ENCODE data around the gene ETV6. TPM values are rescaled to one million over a fixed set of nuclear protein-coding genes. Genes with fewer than 3 reads are reported as not detected.

Gene ETV6
- total and polyA plus RNA-seq, 9 of the 15 experiments (the other 6 are each of a cell fraction or from before 2014, with no cell fraction given): 0.81 to 12.7 (median 4.1) TPM

DNA sequence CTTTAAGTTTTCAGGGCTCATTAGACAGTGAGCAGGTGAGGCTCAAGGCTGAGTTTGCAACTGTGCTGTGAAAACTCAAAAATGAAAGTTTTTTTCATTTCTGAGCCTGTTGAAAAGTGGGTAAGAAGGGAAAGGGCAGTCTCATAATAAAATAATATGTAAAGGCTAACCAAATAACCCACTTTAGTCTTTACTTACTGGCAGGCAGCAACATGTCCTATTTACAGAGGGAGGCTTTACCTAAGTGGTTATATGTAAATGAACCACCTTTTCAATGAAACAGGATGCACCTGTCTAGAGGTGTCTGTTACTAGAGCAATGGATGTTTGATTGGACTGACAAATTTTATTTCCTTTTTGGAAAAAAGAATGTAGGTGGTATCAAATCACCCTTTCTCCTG lies 158.0 kb downstream of the ETV6 start (continued):
- TF ChIP-seq EP300 (IDR thresholded peaks at IDR 0.05; ENCODE audit: low read length) (no peak), KLF16 (IDR thresholded peaks at IDR 0.05) (no peak), ZNF23 (CRISPR knock-in tag; IDR thresholded peaks at IDR 0.05) (no peak), SIN3B (IDR thresholded peaks at IDR 0.05; ENCODE audit: low read depth) (no peak)
- TF ChIP-seq, protein P1, sequence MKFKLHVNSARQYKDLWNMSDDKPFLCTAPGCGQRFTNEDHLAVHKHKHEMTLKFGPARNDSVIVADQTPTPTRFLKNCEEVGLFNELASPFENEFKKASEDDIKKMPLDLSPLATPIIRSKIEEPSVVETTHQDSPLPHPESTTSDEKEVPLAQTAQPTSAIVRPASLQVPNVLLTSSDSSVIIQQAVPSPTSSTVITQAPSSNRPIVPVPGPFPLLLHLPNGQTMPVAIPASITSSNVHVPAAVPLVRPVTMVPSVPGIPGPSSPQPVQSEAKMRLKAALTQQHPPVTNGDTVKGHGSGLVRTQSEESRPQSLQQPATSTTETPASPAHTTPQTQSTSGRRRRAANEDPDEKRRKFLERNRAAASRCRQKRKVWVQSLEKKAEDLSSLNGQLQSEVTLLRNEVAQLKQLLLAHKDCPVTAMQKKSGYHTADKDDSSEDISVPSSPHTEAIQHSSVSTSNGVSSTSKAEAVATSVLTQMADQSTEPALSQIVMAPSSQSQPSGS (CRISPR knock-in tag; IDR thresholded peaks at IDR 0.05): no peak
- TF ChIP-seq, protein P2, sequence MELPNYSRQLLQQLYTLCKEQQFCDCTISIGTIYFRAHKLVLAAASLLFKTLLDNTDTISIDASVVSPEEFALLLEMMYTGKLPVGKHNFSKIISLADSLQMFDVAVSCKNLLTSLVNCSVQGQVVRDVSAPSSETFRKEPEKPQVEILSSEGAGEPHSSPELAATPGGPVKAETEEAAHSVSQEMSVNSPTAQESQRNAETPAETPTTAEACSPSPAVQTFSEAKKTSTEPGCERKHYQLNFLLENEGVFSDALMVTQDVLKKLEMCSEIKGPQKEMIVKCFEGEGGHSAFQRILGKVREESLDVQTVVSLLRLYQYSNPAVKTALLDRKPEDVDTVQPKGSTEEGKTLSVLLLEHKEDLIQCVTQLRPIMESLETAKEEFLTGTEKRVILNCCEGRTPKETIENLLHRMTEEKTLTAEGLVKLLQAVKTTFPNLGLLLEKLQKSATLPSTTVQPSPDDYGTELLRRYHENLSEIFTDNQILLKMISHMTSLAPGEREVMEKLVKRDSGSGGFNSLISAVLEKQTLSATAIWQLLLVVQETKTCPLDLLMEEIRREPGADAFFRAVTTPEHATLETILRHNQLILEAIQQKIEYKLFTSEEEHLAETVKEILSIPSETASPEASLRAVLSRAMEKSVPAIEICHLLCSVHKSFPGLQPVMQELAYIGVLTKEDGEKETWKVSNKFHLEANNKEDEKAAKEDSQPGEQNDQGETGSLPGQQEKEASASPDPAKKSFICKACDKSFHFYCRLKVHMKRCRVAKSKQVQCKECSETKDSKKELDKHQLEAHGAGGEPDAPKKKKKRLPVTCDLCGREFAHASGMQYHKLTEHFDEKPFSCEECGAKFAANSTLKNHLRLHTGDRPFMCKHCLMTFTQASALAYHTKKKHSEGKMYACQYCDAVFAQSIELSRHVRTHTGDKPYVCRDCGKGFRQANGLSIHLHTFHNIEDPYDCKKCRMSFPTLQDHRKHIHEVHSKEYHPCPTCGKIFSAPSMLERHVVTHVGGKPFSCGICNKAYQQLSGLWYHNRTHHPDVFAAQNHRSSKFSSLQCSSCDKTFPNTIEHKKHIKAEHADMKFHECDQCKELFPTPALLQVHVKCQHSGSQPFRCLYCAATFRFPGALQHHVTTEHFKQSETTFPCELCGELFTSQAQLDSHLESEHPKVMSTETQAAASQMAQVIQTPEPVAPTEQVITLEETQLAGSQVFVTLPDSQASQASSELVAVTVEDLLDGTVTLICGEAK (IDR thresholded peaks at IDR 0.05): no peak
- TF ChIP-seq, protein P2 (CRISPR knock-in tag; IDR thresholded peaks at IDR 0.05): no peak
- TF ChIP-seq, protein P3, sequence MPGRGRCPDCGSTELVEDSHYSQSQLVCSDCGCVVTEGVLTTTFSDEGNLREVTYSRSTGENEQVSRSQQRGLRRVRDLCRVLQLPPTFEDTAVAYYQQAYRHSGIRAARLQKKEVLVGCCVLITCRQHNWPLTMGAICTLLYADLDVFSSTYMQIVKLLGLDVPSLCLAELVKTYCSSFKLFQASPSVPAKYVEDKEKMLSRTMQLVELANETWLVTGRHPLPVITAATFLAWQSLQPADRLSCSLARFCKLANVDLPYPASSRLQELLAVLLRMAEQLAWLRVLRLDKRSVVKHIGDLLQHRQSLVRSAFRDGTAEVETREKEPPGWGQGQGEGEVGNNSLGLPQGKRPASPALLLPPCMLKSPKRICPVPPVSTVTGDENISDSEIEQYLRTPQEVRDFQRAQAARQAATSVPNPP (IDR thresholded peaks at IDR 0.05; ENCODE audit: borderline replicate concordance, insufficient read depth, insufficient read length): no peak
